Measurements from ENCODE around the gene MED15.

DNA sequence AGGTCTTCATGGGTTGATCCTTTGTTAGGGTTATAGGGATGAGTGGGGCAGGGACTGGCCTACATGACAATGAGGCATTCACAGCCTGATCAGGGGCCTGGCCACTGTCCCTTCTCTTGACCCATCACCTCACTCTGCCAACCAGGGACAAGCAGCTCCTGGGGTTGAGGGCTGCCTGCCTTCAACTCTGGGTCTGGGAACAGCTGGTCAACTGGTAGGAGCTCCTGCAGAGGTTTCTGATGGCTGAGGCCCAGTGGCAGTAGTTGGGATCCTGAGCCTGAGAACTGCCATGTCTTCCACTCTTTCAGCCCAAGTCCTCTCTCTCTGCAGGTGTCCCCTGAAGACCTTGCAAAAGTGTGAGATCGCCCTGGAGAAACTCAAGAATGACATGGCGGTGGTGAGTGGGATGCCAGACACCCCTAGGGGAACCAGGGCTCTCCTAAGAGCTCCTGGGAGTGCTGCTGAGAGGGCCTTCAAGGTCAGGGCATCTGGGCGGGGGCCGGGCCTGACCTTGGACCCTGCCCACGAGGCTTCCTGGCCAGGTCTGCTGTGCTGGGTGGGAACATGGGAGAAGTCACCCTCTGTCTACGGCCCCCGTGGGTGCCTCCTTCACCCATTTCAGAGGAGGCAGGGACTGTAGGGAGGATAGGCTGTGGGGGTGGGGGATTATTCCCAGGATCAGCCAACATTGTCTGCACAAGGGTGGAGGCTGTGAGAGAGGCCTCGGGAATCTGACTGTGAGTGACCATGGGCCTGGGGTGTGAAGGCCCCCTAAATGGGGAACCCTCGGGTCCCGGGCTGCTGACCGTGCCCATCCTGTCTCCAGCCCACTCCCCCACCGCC is 76.8 kb downstream of the MED15 start:
- no peak for TF ChIP-seq JUNB (IDR thresholded peaks at IDR 0.05; ENCODE audit: unreplicated experiment)
- no peak for TF ChIP-seq CTCF (conservative IDR thresholded peaks at IDR 0.05; ENCODE audit: low read depth in 2 of 2)
- no peak for TF ChIP-seq REST (IDR thresholded peaks at IDR 0.05; ENCODE audit: unreplicated experiment)
- no peak for TF ChIP-seq POLR2AphosphoS5 (IDR thresholded peaks at IDR 0.05; ENCODE audit: low read depth)
- TF ChIP-seq EZH2 (IDR thresholded peaks at IDR 0.05; ENCODE audit: low read depth, unreplicated experiment): no peak
- TF ChIP-seq EZH2phosphoT487 (IDR thresholded peaks at IDR 0.05; ENCODE audit: unreplicated experiment): no peak
- no peak for TF ChIP-seq ETS1 (IDR thresholded peaks at IDR 0.05)
- TF ChIP-seq CREB1 (CRISPR knock-in tag; IDR thresholded peaks at IDR 0.05; ENCODE audit: low read depth): no peak
- no peak for TF ChIP-seq ZNF331 (CRISPR knock-in tag; IDR thresholded peaks at IDR 0.05; ENCODE audit: low read depth)
- TF ChIP-seq STAT1 (IDR thresholded peaks at IDR 0.05; ENCODE audit: unreplicated experiment): no peak
- no peak for TF ChIP-seq NANOG (IDR thresholded peaks at IDR 0.05; ENCODE audit: borderline replicate concordance)
- TF ChIP-seq, protein P1, sequence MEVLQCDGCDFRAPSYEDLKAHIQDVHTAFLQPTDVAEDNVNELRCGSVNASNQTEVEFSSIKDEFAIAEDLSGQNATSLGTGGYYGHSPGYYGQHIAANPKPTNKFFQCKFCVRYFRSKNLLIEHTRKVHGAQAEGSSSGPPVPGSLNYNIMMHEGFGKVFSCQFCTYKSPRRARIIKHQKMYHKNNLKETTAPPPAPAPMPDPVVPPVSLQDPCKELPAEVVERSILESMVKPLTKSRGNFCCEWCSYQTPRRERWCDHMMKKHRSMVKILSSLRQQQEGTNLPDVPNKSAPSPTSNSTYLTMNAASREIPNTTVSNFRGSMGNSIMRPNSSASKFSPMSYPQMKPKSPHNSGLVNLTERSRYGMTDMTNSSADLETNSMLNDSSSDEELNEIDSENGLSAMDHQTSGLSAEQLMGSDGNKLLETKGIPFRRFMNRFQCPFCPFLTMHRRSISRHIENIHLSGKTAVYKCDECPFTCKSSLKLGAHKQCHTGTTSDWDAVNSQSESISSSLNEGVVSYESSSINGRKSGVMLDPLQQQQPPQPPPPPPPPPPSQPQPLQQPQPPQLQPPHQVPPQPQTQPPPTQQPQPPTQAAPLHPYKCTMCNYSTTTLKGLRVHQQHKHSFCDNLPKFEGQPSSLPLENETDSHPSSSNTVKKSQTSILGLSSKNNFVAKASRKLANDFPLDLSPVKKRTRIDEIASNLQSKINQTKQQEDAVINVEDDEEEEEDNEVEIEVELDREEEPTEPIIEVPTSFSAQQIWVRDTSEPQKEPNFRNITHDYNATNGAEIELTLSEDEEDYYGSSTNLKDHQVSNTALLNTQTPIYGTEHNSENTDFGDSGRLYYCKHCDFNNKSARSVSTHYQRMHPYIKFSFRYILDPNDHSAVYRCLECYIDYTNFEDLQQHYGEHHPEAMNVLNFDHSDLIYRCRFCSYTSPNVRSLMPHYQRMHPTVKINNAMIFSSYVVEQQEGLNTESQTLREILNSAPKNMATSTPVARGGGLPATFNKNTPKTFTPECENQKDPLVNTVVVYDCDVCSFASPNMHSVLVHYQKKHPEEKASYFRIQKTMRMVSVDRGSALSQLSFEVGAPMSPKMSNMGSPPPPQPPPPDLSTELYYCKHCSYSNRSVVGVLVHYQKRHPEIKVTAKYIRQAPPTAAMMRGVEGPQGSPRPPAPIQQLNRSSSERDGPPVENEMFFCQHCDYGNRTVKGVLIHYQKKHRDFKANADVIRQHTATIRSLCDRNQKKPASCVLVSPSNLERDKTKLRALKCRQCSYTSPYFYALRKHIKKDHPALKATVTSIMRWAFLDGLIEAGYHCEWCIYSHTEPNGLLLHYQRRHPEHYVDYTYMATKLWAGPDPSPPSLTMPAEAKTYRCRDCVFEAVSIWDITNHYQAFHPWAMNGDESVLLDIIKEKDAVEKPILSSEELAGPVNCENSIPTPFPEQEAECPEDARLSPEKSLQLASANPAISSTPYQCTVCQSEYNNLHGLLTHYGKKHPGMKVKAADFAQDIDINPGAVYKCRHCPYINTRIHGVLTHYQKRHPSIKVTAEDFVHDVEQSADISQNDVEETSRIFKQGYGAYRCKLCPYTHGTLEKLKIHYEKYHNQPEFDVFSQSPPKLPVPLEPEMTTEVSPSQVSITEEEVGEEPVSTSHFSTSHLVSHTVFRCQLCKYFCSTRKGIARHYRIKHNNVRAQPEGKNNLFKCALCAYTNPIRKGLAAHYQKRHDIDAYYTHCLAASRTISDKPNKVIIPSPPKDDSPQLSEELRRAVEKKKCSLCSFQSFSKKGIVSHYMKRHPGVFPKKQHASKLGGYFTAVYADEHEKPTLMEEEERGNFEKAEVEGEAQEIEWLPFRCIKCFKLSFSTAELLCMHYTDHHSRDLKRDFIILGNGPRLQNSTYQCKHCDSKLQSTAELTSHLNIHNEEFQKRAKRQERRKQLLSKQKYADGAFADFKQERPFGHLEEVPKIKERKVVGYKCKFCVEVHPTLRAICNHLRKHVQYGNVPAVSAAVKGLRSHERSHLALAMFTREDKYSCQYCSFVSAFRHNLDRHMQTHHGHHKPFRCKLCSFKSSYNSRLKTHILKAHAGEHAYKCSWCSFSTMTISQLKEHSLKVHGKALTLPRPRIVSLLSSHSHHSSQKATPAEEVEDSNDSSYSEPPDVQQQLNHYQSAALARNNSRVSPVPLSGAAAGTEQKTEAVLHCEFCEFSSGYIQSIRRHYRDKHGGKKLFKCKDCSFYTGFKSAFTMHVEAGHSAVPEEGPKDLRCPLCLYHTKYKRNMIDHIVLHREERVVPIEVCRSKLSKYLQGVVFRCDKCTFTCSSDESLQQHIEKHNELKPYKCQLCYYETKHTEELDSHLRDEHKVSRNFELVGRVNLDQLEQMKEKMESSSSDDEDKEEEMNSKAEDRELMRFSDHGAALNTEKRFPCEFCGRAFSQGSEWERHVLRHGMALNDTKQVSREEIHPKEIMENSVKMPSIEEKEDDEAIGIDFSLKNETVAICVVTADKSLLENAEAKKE (CRISPR knock-in tag; IDR thresholded peaks at IDR 0.05): no peak
- TF ChIP-seq ZNF114 (CRISPR knock-in tag; IDR thresholded peaks at IDR 0.05): no peak
